Ectodermal cell (in vitro differentiated cells): ENCODE data around the gene EBF3.
A peak's percentile ranks its signal among the peaks of the same experiment; 100 is the strongest.

ENCODE experiments used
- H3K27ac ChIP-seq: 2 replicates; pipeline ENCODE4 v1.7.0; 2013; ENCODE audit warnings: mild to moderate bottlenecking, low read depth, low read length; ENCODE audit not compliant: insufficient read depth, poor library complexity, severe bottlenecking
- H3K27me3 ChIP-seq: 2 replicates; pipeline ENCODE4 v1.7.0; 2013; ENCODE audit warnings: mild to moderate bottlenecking, low read length; ENCODE audit not compliant: insufficient read depth, control insufficient read depth, poor library complexity, severe bottlenecking
- H3K36me3 ChIP-seq: one replicate; pipeline ENCODE4 v1.7.0; 2013; ENCODE audit warnings: low read length; ENCODE audit not compliant: control insufficient read depth, insufficient read depth
- H3K4me1 ChIP-seq: one replicate; pipeline ENCODE4 v1.7.0; 2013; ENCODE audit warnings: low read length; ENCODE audit not compliant: control insufficient read depth, insufficient read depth
- H3K4me3 ChIP-seq: 2 replicates; pipeline ENCODE4 v1.7.0; 2013; ENCODE audit warnings: low read depth, low read length, control low read depth; ENCODE audit not compliant: insufficient read depth
- H3K9me3 ChIP-seq: 2 replicates; pipeline ENCODE4 v1.7.0; 2013; ENCODE audit warnings: mild to moderate bottlenecking, low read length, moderate library complexity; ENCODE audit not compliant: control insufficient read depth
- WGBS, 2 experiments: methylation state at CpG; one replicate each; pipeline ENCODE4 v1.1.7; 2013; ENCODE audit warnings: missing lambda C conversion rate in 2 of 2; 5-methylcytosine and 5-hydroxymethylcytosine counted together

The EBF3 gene

DNA sequence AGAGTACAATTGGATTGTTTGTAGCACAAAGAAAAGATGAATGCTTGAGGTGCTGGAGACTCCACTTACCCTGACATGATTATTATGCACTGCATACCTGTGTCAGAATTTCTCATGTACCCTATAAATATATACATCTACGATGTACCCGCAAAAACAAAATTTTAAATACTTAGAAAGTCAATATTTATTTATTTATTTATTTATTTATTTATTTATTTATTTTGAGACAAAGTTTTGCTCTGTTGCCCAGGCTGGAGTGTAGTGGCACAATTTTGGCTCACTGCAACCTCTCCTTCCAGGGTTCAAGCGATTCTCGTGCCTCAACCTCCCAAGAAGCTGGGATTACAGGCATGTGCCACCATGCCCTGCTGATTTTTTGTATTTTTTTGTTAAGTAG, 35.1 kb upstream of the EBF3 start:
- Histone ChIP-seq H3K36me3 (no peaks in the 10 kb centered on the region), H3K9me3 (no peaks in the 10 kb centered on the region), H3K4me3 (no peak overlapping the region), H3K27ac (no peak overlapping the region), H3K27me3 (no peaks in the 10 kb centered on the region), H3K4me1 (no peaks in the 10 kb centered on the region)
- 89 to 92% methylated on average over 2 to 4 of the region's 4 CpGs for WGBS, 2 experiments

DNA sequence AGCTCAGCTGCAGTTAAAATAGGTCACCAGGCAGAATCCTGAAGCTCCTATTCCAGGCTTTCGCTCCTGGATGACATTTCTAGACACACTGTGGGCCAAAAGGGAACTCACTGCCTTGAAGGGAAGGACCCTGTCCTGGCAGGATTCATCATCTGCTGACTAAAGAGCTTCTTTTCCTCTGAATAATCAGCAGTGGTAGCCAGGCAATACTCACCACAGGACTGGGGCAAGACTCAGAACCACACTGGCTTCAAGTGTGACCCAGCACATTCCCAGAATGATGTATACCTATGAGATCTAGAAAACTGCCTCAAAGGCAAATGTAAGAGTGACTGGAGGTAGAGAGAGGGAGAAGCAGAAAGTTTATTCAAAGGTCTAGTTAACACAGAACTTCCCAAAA, 29.5 kb upstream of the EBF3 start:
- no peak overlapping the region for H3K4me3 ChIP-seq
- H3K4me1 ChIP-seq: no peaks in the 10 kb centered on the region
- no peaks in the 10 kb centered on the region for H3K9me3 ChIP-seq
- no peaks in the 10 kb centered on the region for H3K27me3 ChIP-seq
- WGBS, 2 experiments: 90 to 91% methylated on average over 1 of the region's 1 CpG
- H3K27ac ChIP-seq: no peak overlapping the region
- H3K36me3 ChIP-seq: no peaks in the 10 kb centered on the region

GRCh38 chr10:129992356-129992755, 28.3 kb upstream of the EBF3 start:
- Histone ChIP-seq H3K36me3 (no peaks in the 10 kb centered on the region), H3K27me3 (no peaks in the 10 kb centered on the region), H3K27ac (no peak overlapping the region), H3K9me3 (no peaks in the 10 kb centered on the region), H3K4me1 (no peaks in the 10 kb centered on the region), H3K4me3 (no peak overlapping the region)
- WGBS, 2 experiments: 100% methylated on average over 1 to 2 of the region's 3 CpGs

GRCh38 chr10:129982825-129983224, 18.8 kb upstream of the EBF3 start:
- H3K27me3 ChIP-seq: no peaks in the 10 kb centered on the region
- no peaks in the 10 kb centered on the region for H3K36me3 ChIP-seq
- no peak overlapping the region for H3K4me3 ChIP-seq
- no peaks in the 10 kb centered on the region for H3K9me3 ChIP-seq
- H3K27ac ChIP-seq: no peak overlapping the region
- H3K4me1 ChIP-seq: no peaks in the 10 kb centered on the region

DNA sequence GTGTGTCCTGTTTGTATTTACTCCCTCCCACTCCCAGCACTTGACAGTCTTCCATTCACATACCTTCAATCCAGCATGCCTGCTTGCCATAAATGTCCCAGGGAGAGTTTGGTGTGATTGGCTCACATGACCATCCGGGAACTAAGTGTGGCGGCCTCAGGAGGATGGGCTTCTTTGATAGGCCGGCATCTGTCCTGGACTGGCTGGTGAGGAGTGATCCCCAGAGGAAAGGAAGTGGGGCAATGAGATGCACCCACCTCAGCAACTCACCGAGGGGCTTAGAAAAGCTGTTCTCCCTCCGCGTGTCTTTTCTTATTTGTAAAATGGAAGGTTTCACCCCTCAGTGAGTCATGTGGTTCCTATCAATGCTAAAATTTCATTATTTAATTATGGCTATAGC, 14.9 kb upstream of the EBF3 start:
- H3K9me3 ChIP-seq: no peaks in the 10 kb centered on the region
- H3K4me3 ChIP-seq: no peak overlapping the region
- WGBS, 2 experiments: 92 to 95% methylated on average over 6 of the region's 6 CpGs
- H3K27ac ChIP-seq: no peak overlapping the region
- H3K4me1 ChIP-seq: no peaks in the 10 kb centered on the region
- no peaks in the 10 kb centered on the region for H3K36me3 ChIP-seq
- peaks cover 14% of the 10 kb centered on the region for H3K27me3 ChIP-seq

GRCh38 chr10:129978322-129978721, 14.2 kb upstream of the EBF3 start:
- Histone ChIP-seq H3K9me3 (no peaks in the 10 kb centered on the region), H3K4me1 (no peaks in the 10 kb centered on the region), H3K36me3 (no peaks in the 10 kb centered on the region), H3K4me3 (no peak overlapping the region), H3K27ac (no peak overlapping the region), H3K27me3 (peaks cover 21% of the 10 kb centered on the region)
- 89 to 100% methylated on average over 1 of the region's 1 CpG for WGBS, 2 experiments

GRCh38 chr10:129977794-129978193, 13.7 kb upstream of the EBF3 start:
- H3K4me3 ChIP-seq: no peak overlapping the region
- no peaks in the 10 kb centered on the region for H3K4me1 ChIP-seq
- H3K27me3 ChIP-seq: peaks cover 26% of the 10 kb centered on the region
- H3K36me3 ChIP-seq: no peaks in the 10 kb centered on the region
- WGBS, 2 experiments: 92 to 95% methylated on average over 10 of the region's 10 CpGs
- no peaks in the 10 kb centered on the region for H3K9me3 ChIP-seq
- H3K27ac ChIP-seq: no peak overlapping the region

- 83 to 87% methylated on average over 8 of the region's 8 CpGs for WGBS, 2 experiments
- H3K27ac ChIP-seq: no peak overlapping the region
- no peaks in the 10 kb centered on the region for H3K36me3 ChIP-seq
- H3K27me3 ChIP-seq: peaks cover 68% of the 10 kb centered on the region
- no peaks in the 10 kb centered on the region for H3K9me3 ChIP-seq
- no peak overlapping the region for H3K4me3 ChIP-seq
- peaks cover 11% of the 10 kb centered on the region for H3K4me1 ChIP-seq
These were observed 9.6 kb upstream of the EBF3 start for GRCh38 chr10:129973674-129974059.

GRCh38 chr10:129972966-129973673, 9.0 kb upstream of the EBF3 start:
- peaks cover 73% of the 10 kb centered on the region for H3K27me3 ChIP-seq
- H3K4me3 ChIP-seq: no peak overlapping the region
- H3K27ac ChIP-seq: no peak overlapping the region
- 33 to 34% methylated on average over 59 of the region's 59 CpGs for WGBS, 2 experiments
- no peaks in the 10 kb centered on the region for H3K9me3 ChIP-seq
- peaks cover 16% of the 10 kb centered on the region for H3K4me1 ChIP-seq
- H3K36me3 ChIP-seq: no peaks in the 10 kb centered on the region

- Histone ChIP-seq H3K9me3 (no peaks in the 10 kb centered on the region), H3K4me3 (peak overlapping the region; percentile 5), H3K36me3 (no peaks in the 10 kb centered on the region), H3K27ac (no peak overlapping the region), H3K27me3 (peaks cover 81% of the 10 kb centered on the region), H3K4me1 (peaks cover 24% of the 10 kb centered on the region)
- WGBS, 2 experiments: 2% methylated on average over 84 of the region's 84 CpGs
These were observed 8.3 kb upstream of the EBF3 start for GRCh38 chr10:129972145-129972965.
